GM23338 (cell line): ENCODE data around the gene SLC32A1. TPM values are rescaled to one million over a fixed set of nuclear protein-coding genes. Genes with fewer than 3 reads are reported as not detected.

Source experiments
- ATAC-seq: fragments of 200-7000 bp; cut with Tn5 transposase; 3 replicates; pipeline ENCODE4 v1.9.1; 2020
- DNase-seq: peaks from one replicate; pipeline ENCODE4 v3.0.0-alpha.2; 2015; ENCODE audit warnings: low spot score
- H2AFZ ChIP-seq: fragments of 200-600 bp; sonication (generic); 2 replicates; pipeline ENCODE4 v1.8.0; 2016; ENCODE audit warnings: antibody characterized with exemption, mild to moderate bottlenecking, moderate library complexity
- H3F3A ChIP-seq: fragments of 200-600 bp; sonication (generic); replicated peaks from 2 replicates; pipeline ENCODE4 v1.8.0; 2017; ENCODE audit warnings: antibody characterized with exemption, mixed run types, low read depth
- H3K27ac ChIP-seq: fragments of 200-600 bp; sonication (generic); 2 replicates; pipeline ENCODE4 v1.6.1; 2016; ENCODE audit warnings: low read depth
- H3K27me3 ChIP-seq: fragments of 200-600 bp; sonication (generic); 2 replicates; pipeline ENCODE4 v1.8.0; 2016; ENCODE audit warnings: mild to moderate bottlenecking, mixed run types, moderate library complexity; ENCODE audit not compliant: insufficient read depth
- H3K36me3 ChIP-seq: fragments of 200-600 bp; sonication (generic); 2 replicates; pipeline ENCODE4 v1.8.0; 2016; ENCODE audit warnings: mild to moderate bottlenecking; ENCODE audit not compliant: insufficient read depth
- H3K4me1 ChIP-seq: fragments of 200-600 bp; sonication (generic); 2 replicates; pipeline ENCODE4 v1.8.0; 2016; ENCODE audit warnings: mild to moderate bottlenecking, moderate library complexity; ENCODE audit not compliant: insufficient read depth
- H3K4me2 ChIP-seq: fragments of 200-600 bp; sonication (generic); 2 replicates; pipeline ENCODE4 v1.7.1; 2017; ENCODE audit warnings: mixed run types
- H3K4me3 ChIP-seq: fragments of 200-600 bp; sonication (generic); 2 replicates; pipeline ENCODE4 v1.6.1; 2016; ENCODE audit warnings: mixed run types
- H3K79me2 ChIP-seq: fragments of 200-600 bp; sonication (generic); replicated peaks from 2 replicates; pipeline ENCODE4 v1.8.0; 2017; ENCODE audit warnings: mild to moderate bottlenecking; ENCODE audit not compliant: insufficient read depth
- H3K9me2 ChIP-seq: fragments of 200-600 bp; sonication (generic); 2 replicates; pipeline ENCODE4 v1.8.0; 2017; ENCODE audit not compliant: insufficient read depth
- H4K20me1 ChIP-seq: fragments of 200-600 bp; sonication (generic); replicated peaks from 2 replicates; pipeline ENCODE4 v1.8.0; 2017; ENCODE audit warnings: mild to moderate bottlenecking; ENCODE audit not compliant: insufficient read depth
- H3K27ac Mint-ChIP-seq: 2 replicates; pipeline ENCODE4 v1.8.0; 2020; ENCODE audit warnings: inconsistent platforms, mild to moderate bottlenecking, moderate library complexity, mixed read lengths
- H3K27me3 Mint-ChIP-seq: 3 replicates; pipeline ENCODE4 v1.8.0; 2022; ENCODE audit warnings: low read depth, mild to moderate bottlenecking, moderate library complexity, mixed read lengths, inconsistent platforms; ENCODE audit not compliant: insufficient read depth, poor library complexity
- H3K36me3 Mint-ChIP-seq: 3 replicates; pipeline ENCODE4 v1.8.0; 2021; ENCODE audit warnings: low read depth, mild to moderate bottlenecking, inconsistent platforms, moderate library complexity, mixed read lengths
- H3K4me1 Mint-ChIP-seq: 3 replicates; pipeline ENCODE4 v1.8.0; 2020; ENCODE audit warnings: mild to moderate bottlenecking, inconsistent platforms, mixed read lengths
- H3K4me3 Mint-ChIP-seq: 3 replicates; pipeline ENCODE4 v1.8.0; 2021; ENCODE audit warnings: moderate library complexity, mild to moderate bottlenecking, inconsistent platforms, mixed read lengths
- H3K9me3 Mint-ChIP-seq: 3 replicates; pipeline ENCODE4 v1.8.0; 2020; ENCODE audit warnings: moderate library complexity, mild to moderate bottlenecking, inconsistent platforms, mixed read lengths
- CREB1 ChIP-seq: fragments of 250-450 bp; sonication (Bioruptor Pico); IDR thresholded peaks from 2 replicates; pipeline ENCODE4 v1.5.0; 2020; ENCODE audit warnings: low read depth, mild to moderate bottlenecking, moderate library complexity
- EZH2 ChIP-seq: fragments of 200-600 bp; sonication (generic); IDR thresholded peaks from one replicate; pipeline ENCODE4 v1.8.0; 2017; ENCODE audit warnings: antibody characterized with exemption, mild to moderate bottlenecking, low read depth; ENCODE audit not compliant: unreplicated experiment
- EZH2phosphoT487 ChIP-seq: fragments of 200-600 bp; sonication (generic); IDR thresholded peaks from one replicate; pipeline ENCODE4 v1.8.1; 2018; ENCODE audit warnings: antibody characterized with exemption; ENCODE audit not compliant: unreplicated experiment
- NANOG ChIP-seq: IDR thresholded peaks from 2 replicates; pipeline ENCODE4 v1.6.1; 2016; ENCODE audit warnings: antibody characterized with exemption, borderline replicate concordance
- POLR2AphosphoS5 ChIP-seq: IDR thresholded peaks from 2 replicates; pipeline ENCODE4 v1.6.1; 2016; ENCODE audit warnings: antibody characterized with exemption, low read depth
- STAT1 ChIP-seq: IDR thresholded peaks from one replicate; pipeline ENCODE4 v1.6.1; 2016; ENCODE audit warnings: antibody characterized with exemption; ENCODE audit not compliant: unreplicated experiment
- polyA plus RNA-seq: library from polyadenylated mRNA; unstranded; fragments of >200 nt; fragmentation: Nextera tagmentation; extraction: Ambion mirVana; gene quantifications from 2 replicates; pipeline ENCODE4 v1.2.1, GENCODE V29; 2016
- total RNA-seq: library from RNA; depleted of rRNA; stranded (reverse); fragments of >200 nt; shearing (Covaris generic); gene quantifications from 2 replicates; pipeline ENCODE4 v1.2.3, GENCODE V29; 2014
- TF ChIP-seq, protein P1 (sequence below): fragments of 250-450 bp; sonication (Bioruptor Pico); IDR thresholded peaks from 2 replicates; pipeline ENCODE4 v1.5.0; 2020; ENCODE audit warnings: mild to moderate bottlenecking, moderate library complexity
- TF ChIP-seq, protein P2 (sequence below), 2 experiments: fragments of 200-600 bp in 1 of 2; sonication (generic) in 1 of 2; conservative IDR thresholded peaks; 2 replicates each; pipeline versions ENCODE4 v1.5.1 to v1.6.1; 2016 to 2017; ENCODE audit warnings: antibody characterized with exemption in 2 of 2, low read depth in 2 of 2, mild to moderate bottlenecking in 2 of 2, moderate library complexity in 1 of 2

The SLC32A1 gene
- total and polyA plus RNA-seq, 2 experiments from 2014 or later: 0.87 TPM; not detected in 1

DNA sequence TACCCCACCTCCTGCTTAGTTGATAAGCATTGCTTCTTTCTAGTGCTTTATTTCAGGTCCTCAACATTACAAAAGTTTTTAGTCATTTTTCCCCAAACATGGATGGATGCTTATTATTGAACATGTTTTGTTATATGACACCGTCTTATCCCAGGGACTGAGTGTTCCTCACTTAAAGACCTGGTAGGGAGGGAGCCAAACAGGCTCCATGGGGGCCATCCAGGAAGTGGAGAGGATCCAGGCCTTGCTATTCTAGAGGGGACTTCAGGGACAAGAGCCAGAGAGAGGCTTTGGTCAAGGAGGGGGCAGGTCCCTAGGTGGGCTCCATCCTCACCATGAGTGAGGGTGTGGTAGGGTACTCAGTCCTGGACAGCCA, 7.4 kb downstream of the SLC32A1 start (continued):
- TF ChIP-seq, protein P1, sequence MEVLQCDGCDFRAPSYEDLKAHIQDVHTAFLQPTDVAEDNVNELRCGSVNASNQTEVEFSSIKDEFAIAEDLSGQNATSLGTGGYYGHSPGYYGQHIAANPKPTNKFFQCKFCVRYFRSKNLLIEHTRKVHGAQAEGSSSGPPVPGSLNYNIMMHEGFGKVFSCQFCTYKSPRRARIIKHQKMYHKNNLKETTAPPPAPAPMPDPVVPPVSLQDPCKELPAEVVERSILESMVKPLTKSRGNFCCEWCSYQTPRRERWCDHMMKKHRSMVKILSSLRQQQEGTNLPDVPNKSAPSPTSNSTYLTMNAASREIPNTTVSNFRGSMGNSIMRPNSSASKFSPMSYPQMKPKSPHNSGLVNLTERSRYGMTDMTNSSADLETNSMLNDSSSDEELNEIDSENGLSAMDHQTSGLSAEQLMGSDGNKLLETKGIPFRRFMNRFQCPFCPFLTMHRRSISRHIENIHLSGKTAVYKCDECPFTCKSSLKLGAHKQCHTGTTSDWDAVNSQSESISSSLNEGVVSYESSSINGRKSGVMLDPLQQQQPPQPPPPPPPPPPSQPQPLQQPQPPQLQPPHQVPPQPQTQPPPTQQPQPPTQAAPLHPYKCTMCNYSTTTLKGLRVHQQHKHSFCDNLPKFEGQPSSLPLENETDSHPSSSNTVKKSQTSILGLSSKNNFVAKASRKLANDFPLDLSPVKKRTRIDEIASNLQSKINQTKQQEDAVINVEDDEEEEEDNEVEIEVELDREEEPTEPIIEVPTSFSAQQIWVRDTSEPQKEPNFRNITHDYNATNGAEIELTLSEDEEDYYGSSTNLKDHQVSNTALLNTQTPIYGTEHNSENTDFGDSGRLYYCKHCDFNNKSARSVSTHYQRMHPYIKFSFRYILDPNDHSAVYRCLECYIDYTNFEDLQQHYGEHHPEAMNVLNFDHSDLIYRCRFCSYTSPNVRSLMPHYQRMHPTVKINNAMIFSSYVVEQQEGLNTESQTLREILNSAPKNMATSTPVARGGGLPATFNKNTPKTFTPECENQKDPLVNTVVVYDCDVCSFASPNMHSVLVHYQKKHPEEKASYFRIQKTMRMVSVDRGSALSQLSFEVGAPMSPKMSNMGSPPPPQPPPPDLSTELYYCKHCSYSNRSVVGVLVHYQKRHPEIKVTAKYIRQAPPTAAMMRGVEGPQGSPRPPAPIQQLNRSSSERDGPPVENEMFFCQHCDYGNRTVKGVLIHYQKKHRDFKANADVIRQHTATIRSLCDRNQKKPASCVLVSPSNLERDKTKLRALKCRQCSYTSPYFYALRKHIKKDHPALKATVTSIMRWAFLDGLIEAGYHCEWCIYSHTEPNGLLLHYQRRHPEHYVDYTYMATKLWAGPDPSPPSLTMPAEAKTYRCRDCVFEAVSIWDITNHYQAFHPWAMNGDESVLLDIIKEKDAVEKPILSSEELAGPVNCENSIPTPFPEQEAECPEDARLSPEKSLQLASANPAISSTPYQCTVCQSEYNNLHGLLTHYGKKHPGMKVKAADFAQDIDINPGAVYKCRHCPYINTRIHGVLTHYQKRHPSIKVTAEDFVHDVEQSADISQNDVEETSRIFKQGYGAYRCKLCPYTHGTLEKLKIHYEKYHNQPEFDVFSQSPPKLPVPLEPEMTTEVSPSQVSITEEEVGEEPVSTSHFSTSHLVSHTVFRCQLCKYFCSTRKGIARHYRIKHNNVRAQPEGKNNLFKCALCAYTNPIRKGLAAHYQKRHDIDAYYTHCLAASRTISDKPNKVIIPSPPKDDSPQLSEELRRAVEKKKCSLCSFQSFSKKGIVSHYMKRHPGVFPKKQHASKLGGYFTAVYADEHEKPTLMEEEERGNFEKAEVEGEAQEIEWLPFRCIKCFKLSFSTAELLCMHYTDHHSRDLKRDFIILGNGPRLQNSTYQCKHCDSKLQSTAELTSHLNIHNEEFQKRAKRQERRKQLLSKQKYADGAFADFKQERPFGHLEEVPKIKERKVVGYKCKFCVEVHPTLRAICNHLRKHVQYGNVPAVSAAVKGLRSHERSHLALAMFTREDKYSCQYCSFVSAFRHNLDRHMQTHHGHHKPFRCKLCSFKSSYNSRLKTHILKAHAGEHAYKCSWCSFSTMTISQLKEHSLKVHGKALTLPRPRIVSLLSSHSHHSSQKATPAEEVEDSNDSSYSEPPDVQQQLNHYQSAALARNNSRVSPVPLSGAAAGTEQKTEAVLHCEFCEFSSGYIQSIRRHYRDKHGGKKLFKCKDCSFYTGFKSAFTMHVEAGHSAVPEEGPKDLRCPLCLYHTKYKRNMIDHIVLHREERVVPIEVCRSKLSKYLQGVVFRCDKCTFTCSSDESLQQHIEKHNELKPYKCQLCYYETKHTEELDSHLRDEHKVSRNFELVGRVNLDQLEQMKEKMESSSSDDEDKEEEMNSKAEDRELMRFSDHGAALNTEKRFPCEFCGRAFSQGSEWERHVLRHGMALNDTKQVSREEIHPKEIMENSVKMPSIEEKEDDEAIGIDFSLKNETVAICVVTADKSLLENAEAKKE: no peak
- no peak for TF ChIP-seq CREB1 (CRISPR knock-in tag)

DNA sequence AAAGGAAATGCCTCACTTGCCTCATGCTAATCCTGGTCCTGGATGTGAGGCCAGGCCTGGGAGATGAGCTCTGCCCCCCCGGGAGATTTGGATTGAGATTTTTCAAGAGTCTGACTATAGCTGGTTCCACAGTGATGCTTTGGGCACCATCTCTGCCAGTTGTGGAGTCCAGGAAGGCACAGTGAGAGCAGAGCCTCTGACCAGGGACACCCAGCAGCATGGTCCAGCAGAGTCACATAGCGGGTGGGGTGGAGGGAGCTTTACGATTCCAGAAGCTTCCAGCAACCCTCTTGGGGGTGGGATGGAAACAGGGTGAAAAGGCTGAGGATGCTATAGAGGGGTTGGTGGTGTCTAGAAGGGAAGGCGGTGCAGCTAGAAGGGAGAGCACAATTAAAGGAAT, 8.7 kb downstream of the SLC32A1 start:
- H3K36me3 ChIP-seq: no peaks in the 10 kb centered on the region
- H3K27ac ChIP-seq: no peak overlapping the region
- peaks cover 4% of the 10 kb centered on the region; the same call in 1 of the 2 replicates for H3F3A ChIP-seq
- H3K27me3 ChIP-seq: peaks cover 71% of the 10 kb centered on the region
- no peaks in the 10 kb centered on the region for H3K79me2 ChIP-seq
- no peak overlapping the region for H3K4me3 ChIP-seq
- no peak overlapping the region for H3K4me3 Mint-ChIP-seq
- H3K9me3 Mint-ChIP-seq: peaks cover 8% of the 10 kb centered on the region
- H3K4me1 ChIP-seq: peaks cover 21% of the 10 kb centered on the region; the same call in 1 of the 2 replicates
- H3K27me3 Mint-ChIP-seq: peaks cover 62% of the 10 kb centered on the region
- no peak overlapping the region for H3K4me2 ChIP-seq
- no peaks in the 10 kb centered on the region; the same call in 1 of the 2 replicates for H4K20me1 ChIP-seq
- H2AFZ ChIP-seq: no peak overlapping the region
- H3K36me3 Mint-ChIP-seq: no peaks in the 10 kb centered on the region; the same call in 2 of the 3 replicates
- no peak for ATAC-seq
- no peak for DNase-seq
- no peak overlapping the region for H3K27ac Mint-ChIP-seq
- no peaks in the 10 kb centered on the region for H3K9me2 ChIP-seq
- H3K4me1 Mint-ChIP-seq: peaks cover 30% of the 10 kb centered on the region
- TF ChIP-seq, protein P2, sequence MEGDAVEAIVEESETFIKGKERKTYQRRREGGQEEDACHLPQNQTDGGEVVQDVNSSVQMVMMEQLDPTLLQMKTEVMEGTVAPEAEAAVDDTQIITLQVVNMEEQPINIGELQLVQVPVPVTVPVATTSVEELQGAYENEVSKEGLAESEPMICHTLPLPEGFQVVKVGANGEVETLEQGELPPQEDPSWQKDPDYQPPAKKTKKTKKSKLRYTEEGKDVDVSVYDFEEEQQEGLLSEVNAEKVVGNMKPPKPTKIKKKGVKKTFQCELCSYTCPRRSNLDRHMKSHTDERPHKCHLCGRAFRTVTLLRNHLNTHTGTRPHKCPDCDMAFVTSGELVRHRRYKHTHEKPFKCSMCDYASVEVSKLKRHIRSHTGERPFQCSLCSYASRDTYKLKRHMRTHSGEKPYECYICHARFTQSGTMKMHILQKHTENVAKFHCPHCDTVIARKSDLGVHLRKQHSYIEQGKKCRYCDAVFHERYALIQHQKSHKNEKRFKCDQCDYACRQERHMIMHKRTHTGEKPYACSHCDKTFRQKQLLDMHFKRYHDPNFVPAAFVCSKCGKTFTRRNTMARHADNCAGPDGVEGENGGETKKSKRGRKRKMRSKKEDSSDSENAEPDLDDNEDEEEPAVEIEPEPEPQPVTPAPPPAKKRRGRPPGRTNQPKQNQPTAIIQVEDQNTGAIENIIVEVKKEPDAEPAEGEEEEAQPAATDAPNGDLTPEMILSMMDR (conservative IDR thresholded peaks at IDR 0.05; ENCODE audit: low read depth in 2 of 2): no peak
- TF ChIP-seq STAT1 (no peak), NANOG (no peak), CREB1 (CRISPR knock-in tag) (no peak), POLR2AphosphoS5 (no peak), EZH2phosphoT487 (no peak), EZH2 (no peak)
- TF ChIP-seq, protein P1: no peak
